GM21786 (cell line): ENCODE measurements around the gene EIF4B.
A peak's percentile ranks its signal among the peaks of the same experiment; 100 is the strongest.
"Not testable (repeated sequence)": the region's sequence is repeated elsewhere in the genome, so short reads cannot be mapped to it uniquely, and the experiment has no call there.

Source experiments
- ATAC-seq: cut with Tn5 transposase; IDR thresholded peaks from one replicate; pipeline ENCODE4 v1.9.1; 2021; ENCODE audit not compliant: unreplicated experiment

EIF4B gene, protein sequence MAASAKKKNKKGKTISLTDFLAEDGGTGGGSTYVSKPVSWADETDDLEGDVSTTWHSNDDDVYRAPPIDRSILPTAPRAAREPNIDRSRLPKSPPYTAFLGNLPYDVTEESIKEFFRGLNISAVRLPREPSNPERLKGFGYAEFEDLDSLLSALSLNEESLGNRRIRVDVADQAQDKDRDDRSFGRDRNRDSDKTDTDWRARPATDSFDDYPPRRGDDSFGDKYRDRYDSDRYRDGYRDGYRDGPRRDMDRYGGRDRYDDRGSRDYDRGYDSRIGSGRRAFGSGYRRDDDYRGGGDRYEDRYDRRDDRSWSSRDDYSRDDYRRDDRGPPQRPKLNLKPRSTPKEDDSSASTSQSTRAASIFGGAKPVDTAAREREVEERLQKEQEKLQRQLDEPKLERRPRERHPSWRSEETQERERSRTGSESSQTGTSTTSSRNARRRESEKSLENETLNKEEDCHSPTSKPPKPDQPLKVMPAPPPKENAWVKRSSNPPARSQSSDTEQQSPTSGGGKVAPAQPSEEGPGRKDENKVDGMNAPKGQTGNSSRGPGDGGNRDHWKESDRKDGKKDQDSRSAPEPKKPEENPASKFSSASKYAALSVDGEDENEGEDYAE

DNA sequence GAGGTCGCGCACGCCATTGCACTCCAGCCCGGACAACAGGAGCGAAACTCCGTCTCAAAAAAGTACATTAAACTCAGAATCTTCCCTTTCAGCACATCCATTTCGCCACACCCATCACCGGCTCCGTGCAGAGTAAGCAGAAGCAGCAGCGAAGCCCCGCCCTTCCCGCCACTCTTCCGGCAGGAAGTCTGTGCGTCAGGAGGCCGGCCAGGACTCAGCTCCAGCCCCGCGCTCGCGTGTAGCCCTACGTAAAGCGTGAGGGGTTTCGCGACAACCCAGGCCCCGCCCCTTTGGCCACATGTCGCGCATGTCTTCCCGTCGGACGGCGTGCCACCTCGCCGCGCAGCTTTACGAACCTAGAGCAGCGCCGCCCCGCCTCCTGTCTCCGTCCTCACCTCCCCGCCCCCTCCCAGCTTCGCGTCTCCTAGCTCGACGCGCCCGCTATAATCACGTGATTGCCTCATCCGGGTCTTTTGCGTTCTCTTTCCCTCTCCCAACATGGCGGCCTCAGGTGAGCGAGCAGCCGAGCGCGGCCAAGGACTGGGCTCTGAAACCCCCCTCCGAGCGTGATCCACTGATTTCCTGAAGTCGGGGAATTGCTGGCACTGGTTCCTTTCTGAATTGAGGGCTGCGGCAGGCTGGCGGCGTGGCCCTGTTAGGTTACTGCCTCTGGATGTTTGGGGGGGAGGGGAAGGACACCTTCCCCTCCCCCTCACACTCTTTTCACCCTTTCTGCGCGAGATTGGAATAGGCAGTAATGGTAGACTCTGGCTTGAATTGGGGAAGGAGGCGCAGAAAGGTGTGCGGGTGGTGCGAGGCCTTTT, at the start of gene EIF4B:
Gene EIF4B, plus strand, starts transcription at position 471 of the 824 bp plus-strand sequence. Its CDS starts 28 bp downstream, at position 499.
- ATAC-seq: peak; percentile 96

DNA sequence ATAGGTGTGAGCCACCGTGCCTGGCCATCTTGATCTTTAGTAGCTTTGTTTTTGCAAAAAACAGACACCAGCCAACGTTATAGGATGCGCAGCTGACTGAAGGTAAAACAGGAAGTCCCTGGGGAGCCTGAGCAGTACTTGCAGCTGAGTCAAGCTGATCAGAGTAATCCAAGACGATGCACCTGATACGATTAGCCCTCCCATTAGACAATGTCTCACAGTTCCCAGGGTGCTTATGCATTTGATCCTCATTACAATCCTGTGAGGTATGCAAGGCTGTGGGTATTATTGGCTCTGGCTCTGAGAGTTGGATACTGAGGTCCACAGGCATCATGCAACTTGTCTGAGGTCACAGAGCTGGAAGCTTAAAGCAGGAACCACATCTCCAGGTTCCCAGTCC, 49.3 kb upstream of the EIF4B start:
- ATAC-seq: no peak

DNA sequence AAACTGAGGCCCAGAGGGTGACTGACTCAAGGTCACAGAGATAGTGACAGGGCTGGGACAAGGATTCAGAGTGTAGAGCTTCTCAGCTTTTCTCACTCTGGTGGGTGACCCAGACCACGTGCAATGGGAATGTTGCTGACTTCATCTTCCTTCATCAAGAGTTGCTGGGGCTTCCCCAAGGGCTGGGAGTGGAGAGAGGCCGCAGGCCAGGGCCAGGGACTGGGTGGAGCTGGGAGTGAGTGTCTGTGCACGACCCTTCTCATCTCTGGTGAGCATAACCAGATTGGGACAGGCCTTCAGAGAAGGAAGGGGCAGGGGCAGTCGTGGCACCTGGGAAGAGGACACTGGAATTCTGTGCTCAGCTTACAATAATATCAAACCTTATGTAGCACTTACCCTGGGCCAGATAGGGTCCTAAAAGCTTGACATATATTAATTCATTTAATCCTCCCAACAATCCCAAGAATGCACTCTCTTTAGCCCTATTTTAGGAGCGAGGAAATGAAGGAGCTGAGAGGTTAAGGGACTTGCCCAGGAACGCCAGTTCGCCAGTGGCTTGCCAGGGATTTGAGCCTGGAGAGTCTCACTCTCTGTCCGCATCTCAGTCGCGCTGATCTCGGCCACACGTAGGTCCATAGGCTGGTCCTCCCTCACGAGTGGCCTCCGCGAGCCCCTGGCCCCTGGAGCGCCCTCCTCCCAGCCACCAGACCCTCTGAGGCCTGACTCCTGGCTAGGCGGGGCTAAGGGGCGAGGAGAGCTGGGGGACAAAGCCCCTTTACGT, 41.5 kb upstream of the EIF4B start:
- no peak for ATAC-seq

DNA sequence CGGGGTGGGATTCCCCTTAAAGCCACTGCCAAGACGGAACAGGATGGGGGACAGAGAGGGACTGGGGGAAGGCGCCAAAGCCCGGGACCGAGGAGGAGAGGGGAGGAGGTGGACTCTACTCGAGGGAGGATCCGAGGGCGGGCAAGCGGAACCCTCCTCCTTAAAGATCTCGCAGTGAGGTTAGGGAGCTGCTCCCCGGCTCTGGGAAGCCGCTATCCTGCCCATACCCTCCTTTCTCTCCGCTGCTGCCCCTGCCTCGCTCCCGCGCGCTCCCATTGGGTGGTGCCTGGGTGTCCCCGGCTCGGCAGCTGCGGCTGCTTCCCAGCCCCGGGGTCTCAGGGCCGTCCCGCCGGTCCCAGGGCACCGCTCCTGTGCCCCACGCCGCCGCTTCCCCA, 40.9 kb upstream of the EIF4B start:
- no peak for ATAC-seq

DNA sequence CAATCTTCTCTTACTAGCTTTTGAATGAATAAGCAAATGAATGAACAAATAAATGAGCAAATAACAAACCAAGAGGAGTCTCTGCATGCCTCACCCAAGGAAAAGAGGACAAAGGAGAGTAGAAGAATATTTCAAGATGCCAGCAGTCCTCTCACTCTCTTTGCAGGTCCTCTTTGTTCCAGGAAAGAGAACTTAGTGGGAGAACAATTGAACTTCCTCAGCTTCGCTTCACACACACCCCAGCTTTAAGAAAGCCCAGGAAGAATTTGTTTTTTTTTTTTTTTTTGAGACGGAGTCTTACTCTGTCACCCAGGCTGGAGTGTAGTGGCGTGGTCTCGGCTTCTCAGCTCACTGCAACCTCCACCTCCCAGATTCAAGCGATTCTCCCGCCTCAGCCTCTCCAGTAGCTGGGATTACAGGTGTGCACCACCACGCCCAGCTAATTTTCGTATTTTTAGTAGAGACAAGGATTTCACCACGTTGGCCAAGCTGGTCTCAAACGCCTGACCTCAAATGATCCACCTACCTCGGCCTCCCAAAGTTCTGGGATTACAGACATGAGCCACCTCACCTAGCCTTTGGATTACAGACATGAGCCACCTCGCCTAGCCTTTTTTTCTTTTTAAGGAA, 37.0 kb upstream of the EIF4B start:
- ATAC-seq: no peak

DNA sequence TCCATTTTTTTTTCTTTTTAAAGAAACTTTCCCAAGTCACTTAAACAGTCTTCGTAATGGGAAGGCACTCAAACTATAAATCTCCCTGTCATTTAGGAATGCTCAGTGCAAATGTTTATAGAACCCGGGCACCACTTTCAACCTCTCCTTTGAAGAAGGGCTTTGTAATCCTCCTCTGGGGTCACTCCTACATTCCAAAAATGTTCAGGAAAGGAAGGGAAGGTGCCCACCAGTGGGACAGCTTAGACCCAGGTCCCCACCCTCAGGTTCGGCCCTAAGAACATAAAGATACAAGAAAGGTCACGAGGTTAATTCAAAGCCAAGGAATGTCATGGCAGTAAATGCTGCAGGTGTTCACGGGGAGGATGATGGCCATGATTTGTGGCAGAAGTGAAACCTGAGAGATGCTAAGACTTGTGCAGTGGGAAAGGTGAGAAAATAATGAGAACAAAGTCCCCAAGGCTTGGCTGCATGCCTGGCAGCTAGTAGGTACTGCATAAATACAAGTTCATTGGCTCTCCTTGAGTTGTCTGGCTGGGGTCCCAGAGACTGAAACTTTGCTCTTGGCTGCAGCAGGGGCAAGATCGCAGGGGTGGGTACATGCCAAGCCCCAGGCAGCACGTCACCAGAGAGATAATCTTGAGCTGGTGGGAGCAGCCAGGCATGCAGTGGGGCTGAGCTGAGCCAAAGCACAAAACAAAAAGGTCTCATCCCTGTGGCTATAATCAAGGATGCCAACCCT, 36.3 kb upstream of the EIF4B start:
- peak; percentile 60 for ATAC-seq

DNA sequence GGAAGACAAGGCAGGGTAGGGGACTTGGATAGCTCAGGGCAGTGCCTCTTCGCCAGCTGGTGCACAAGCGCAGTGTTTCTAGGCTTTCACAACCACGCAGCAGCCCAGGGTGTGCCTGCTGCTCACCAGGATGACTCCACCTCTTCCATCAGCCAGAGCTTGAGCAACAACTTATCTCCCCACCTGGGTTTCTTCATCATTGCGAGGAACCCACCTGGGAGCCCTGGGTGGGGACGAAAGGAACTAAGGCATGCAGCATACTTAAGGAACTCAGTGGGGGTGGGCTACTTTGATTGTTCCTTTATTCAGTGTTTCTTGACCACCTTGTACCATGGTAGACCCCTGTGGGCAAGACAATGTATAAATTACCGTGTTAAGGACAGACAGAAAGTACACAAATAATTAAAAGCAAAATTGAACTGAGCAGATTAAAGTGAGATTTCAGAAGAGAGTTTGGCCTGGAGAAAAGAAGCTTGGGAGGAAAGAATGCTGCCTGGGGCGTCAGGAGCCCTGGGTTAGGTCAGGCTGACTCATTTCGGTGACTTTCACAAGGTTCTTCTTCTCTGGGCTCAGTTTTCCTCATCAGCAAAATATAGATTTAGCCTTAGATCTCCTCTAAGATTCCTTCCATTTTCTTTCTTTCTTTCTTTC, 34.5 kb upstream of the EIF4B start:
- no peak for ATAC-seq

DNA sequence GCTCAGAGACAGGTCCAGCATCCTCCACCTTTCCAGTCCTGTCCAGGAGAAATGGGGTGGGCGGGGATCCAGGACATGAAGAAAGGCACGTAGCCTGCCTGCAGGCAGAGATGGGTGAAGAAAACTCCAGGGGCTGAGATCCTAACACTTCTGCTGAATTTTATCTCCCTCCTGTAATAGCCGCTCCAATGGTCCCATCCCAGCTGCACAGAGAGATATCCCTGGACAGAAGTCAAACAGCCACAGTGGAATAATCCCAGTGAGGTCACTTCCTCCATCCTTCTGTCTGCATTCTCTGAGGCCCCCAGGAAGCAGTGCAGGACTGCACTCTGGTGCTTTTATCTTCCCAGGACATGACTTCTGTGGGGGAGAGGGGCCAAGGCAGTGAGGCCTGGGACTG, 31.1 kb upstream of the EIF4B start:
- ATAC-seq: no peak

DNA sequence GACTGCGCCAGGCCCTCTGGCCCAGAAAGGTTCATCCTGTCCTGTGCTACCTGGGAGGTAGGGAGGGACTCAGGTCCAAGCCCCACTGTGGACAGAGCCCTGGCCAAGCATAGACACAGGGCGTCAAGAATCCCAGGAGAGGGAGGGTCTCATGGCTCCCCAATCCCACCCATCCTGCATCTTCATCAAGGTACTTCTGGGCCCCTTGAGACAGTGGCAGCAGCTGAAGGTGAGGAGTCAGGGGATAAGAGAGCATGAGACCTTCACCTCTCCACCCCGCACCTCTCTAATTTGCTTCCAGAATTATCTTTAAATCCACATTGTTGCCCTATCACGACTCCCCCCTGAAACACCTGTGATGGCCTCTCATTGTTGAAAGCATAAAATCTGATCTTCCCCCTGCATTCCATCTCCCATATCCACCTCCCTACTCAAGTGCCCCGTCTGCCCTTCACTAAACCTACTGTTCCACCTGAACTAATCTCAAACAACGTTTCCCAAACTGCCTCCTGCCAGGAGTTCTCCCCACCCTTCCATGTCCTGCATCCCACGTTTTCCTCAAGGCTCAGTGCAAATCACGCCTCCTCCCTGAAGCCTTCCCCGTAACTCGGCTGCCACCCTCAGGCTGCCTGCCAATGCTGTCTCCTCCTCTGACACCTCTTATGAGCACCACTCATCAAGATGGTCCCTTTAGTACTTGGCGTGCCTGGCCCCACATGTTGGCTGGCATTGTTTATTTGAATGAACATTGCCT, 30.3 kb upstream of the EIF4B start:
- ATAC-seq: no peak

DNA sequence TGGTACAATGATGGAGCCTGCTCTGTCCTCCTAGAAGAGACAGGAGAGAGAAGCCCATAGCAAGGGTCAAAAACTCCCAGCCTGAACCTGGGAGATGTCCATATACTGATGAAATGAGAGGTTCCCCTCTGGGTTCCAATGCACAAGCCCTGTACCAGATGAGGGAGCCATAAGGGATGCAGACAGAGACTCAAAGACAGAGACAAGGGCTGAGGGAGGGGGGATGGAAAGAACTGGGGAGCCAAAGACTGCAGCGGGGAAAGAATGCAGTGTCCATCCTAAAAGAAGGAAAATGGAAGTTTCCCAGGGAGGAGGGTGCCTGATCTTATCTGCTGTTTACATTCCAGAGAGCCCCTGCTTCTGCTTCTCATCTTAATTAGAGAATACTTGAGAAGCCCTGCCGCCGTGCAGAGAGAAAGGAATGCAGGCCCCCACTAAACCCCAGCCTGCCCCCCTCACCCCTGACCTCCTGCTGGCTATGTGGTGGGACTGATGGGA, 29.6 kb upstream of the EIF4B start:
- no peak for ATAC-seq

DNA sequence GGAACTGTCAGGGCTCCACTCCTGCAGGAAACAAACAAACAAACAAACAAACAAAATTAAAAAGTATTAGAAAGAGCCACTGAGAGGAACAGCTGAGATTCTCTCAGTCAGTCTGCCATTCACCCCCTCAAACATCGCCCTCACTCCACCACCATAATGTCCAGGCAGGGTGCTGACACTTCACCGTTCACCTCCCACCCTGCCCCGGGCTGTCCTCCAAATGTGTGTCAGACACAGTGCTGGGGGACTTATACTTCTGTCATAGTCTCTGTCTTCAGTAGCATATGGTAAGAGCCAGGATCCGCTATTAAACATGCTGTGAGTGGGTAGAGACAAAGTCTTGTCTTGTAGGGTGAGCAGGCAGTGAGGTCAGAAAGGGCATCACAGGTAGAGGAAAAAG, 29.1 kb upstream of the EIF4B start:
- no peak for ATAC-seq

DNA sequence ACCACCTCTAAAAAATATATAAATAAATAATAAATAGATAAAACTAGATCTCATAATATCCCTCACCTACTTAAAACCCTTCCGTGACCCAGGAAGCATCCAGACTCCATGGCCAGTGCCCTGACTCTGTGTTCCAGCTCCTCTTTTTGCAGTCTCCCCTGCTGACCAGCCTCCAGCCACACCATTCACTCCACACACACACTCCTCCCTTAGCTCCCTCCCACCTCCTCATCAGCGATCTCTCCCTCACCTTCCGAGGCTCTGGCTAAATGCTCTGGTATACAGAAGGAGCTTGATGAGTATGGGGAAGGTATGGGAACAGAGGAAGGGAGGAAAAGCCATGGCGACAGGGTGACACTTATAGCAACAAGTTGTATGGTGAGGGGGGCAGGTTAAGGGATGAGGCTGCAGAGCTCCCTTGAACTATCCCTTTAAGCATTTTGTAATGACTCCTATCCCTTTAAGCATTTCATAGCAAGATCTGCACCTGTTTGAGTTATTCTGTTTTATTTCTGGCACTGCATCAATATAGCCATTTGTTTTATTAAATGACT, 26.1 kb upstream of the EIF4B start:
- ATAC-seq: no peak

DNA sequence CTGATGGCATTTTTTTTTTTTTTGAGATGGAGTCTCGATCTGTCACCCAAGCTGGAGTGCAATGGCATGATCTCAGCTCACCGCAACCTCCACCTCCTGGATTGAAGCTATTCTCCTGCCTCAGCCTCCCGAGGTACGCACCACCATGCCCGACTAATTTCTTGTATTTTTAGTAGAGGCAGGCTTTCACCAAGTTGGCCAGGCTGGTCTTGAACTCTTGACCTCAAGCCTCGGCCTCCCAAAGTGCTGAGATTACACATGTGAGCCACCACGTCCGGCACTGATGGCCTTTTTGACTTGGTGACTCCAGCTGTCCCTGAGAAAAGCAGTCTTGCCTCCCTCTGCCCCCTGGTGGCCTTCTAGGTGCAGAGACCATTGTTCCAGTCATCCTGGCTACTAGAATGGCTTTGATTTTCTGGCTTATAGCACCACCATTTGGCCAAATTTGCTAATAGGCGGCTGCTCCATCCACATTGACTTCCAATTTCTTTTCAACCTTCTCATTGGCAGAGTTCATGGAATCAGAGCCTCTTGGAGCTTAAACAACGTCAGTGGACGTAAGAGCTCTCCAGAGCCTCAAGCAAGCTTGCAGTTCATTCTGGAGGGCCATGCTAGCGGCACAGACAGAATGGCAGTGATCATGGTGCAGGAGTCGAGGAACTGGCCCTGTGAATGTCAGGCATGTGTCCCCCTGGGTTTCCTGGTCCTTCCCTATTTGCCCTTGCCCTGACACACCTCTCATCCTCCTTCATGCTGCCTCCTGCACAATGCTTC, 25.4 kb upstream of the EIF4B start:
- no peak for ATAC-seq

DNA sequence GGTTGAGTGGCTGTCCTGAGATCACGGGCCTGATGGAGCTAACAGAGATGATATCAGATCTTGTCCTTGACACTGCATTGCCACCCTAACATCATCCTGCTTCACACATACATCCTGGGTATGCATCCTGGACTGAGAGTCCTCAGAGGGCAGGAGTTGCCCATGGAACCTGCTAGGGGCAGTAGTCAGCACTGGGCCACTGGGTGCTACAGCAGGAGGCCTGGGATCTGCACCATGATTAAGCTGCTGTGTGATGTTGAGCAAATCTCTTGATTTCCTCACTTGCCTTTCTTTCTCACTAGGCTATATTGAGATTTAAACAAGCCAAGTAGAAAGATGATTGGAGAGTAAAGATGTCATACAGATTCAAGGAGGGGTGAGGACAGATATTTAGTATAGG, 22.1 kb upstream of the EIF4B start:
- ATAC-seq: no peak

DNA sequence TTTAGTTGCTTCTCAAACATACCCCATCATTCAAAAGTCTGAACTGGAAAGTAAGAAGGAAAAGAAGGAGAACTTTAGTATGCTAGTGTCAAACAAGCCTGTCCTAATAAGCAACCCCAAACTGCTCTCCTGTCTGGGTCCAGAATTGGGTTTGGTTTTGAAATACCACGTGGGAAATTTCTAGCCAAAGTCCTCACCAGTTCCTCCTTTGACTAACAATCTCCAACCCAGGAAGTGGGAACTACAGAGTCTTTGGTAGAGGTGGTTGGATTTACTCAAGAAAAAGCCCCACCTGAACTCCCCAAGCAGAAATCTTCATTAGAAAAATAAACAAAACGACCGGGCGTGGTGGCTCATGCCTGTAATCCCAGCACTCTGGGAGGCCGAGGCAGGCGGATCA, 17.4 kb upstream of the EIF4B start:
- ATAC-seq: no peak

DNA sequence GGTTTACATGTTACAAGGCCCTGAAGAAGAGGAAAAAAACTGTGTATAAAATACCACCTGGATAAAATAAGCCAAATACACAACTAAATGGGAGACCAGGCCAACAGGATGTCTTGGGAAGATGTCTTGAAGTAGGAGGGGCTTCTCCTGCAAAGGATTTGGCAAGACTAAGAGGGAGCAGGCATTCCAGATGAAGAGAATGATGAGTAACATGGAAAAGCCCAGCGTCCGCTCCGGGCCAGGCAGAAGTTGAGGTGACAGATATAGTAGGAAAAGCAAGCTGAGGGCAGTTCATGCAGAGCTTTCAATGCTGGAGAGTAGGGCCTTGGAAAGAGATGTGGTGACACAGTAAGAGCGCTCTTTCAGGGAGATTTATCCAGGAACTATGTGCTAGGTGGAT, 16.1 kb upstream of the EIF4B start:
- ATAC-seq: no peak

DNA sequence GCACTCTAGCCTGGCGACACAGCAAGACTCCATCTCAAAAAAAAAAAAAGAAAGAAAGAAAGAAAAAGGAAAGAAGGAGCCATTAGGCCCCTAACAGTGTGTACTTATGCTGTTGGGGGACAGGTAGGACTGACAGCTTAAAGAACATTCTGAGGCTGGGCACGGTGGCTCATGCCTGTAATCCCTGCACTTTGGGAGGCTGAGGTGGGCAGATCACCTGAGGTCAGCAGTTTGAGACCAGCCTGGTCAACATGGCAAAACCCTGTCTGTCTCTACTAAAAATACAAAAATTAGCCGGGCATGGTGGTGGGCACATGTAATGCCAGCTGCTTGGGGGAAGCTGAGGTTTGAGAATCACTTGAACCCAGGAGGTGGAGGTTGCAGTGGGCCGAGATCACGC, 14.0 kb upstream of the EIF4B start:
- ATAC-seq: not testable (repeated sequence)
